HepG2 (cell line): ENCODE results near the gene DOK1. TPM values are rescaled to one million over a fixed set of nuclear protein-coding genes. Genes with fewer than 3 reads are reported as not detected.

ENCODE experiments used
- ATAC-seq: fragments of 200-7000 bp; cut with Tn5 transposase; 3 replicates; pipeline ENCODE4 v1.9.1; 2020; ENCODE audit warnings: mild to moderate bottlenecking, moderate library complexity
- BruUV-seq: library from RNA; stranded (reverse); fragments of 400-500 nt; replicated peaks from 2 replicates; lab custom pipeline; 2021; lab: Mats Ljungman, UMichigan
- CTCF ChIA-PET: fragments of 300-600 bp; formaldehyde crosslinking; extraction: SDS; loops from one replicate; lab custom pipeline; 2021; ENCODE audit warnings: low total read pairs, inconsistent platforms, low intra/inter-chr PET ratio; lab: Yijun Ruan, JAX
- POLR2A ChIA-PET: fragments of 350-600 bp; sonication (Branson Sonifier 250); formaldehyde crosslinking; loops from one replicate; lab custom pipeline; 2020; ENCODE audit warnings: antibody characterized with exemption, inconsistent platforms; lab: Yijun Ruan, JAX
- DNase-seq: peaks from one replicate; pipeline ENCODE4 v3.0.0-alpha.2; 2015; ENCODE audit warnings: low spot score
- FAIRE-seq: peaks from 3 replicates; lab custom pipeline; 2011; peaks lifted over from hg19 to GRCh38; lab: Jason Lieb, UNC
- H2AFZ ChIP-seq: one replicate; pipeline ENCODE4 v1.6.1; 2011; ENCODE audit warnings: low read length, inconsistent platforms
- H3K27ac ChIP-seq: fragments of 300-600 bp; 3 replicates; pipeline ENCODE4 v1.8.0; 2011; ENCODE audit warnings: mixed run types, mild to moderate bottlenecking, mixed read lengths, low read length, inconsistent platforms; ENCODE audit not compliant: insufficient read depth; ENCODE audit errors: extremely low read length
- H3K27me3 ChIP-seq, 2 experiments: fragments of 200-600 bp in 1 of 2; 2 replicates in 1 of 2; 3 replicates in 1 of 2; pipeline versions ENCODE4 v1.6.0 to v1.8.0; 2011; ENCODE audit warnings: low read length in 2 of 2, mild to moderate bottlenecking in 2 of 2, moderate library complexity in 2 of 2, inconsistent platforms in 1 of 2; ENCODE audit not compliant: insufficient read depth in 2 of 2, control insufficient read depth in 1 of 2
- H3K36me3 ChIP-seq, 2 experiments: fragments of 200-600 bp in 1 of 2; replicated peaks in 1 of 2; 2 replicates in 1 of 2; 3 replicates in 1 of 2; pipeline versions ENCODE4 v1.5.1 to v1.8.0; 2011; ENCODE audit warnings: low read length in 2 of 2, inconsistent platforms in 1 of 2; ENCODE audit not compliant: insufficient read depth in 2 of 2, control insufficient read depth in 1 of 2
- H3K4me1 ChIP-seq: 2 replicates; pipeline ENCODE4 v1.5.1; 2012; ENCODE audit warnings: low read length, inconsistent platforms; ENCODE audit not compliant: insufficient read depth
- H3K4me2 ChIP-seq: 2 replicates; pipeline ENCODE4 v1.6.0; 2011; ENCODE audit warnings: low read depth, low read length, inconsistent platforms
- H3K4me3 ChIP-seq, 3 experiments: fragments of 200-600 bp in 1 of 3; sonication (generic), shearing (Covaris generic) in 1 of 3; replicated peaks in 1 of 3; 2 replicates each; pipeline ENCODE4 v1.5.1; 2011 to 2016; ENCODE audit warnings: low read length in 3 of 3, inconsistent platforms in 2 of 3, low read depth in 2 of 3, mild to moderate bottlenecking in 2 of 3, control low read depth in 1 of 3, mixed read lengths in 1 of 3; ENCODE audit not compliant: insufficient read depth in 1 of 3
- H3K79me2 ChIP-seq: one replicate; pipeline ENCODE4 v1.6.1; 2011; ENCODE audit warnings: low read length, inconsistent platforms; ENCODE audit not compliant: insufficient read depth
- H3K9ac ChIP-seq: 2 replicates; pipeline ENCODE4 v1.6.0; 2011; ENCODE audit warnings: mild to moderate bottlenecking, low read depth, low read length, inconsistent platforms; ENCODE audit not compliant: insufficient read depth
- H3K9me3 ChIP-seq: 2 replicates; pipeline ENCODE4 v1.5.1; 2012; ENCODE audit warnings: mild to moderate bottlenecking, low read length
- H4K20me1 ChIP-seq: 2 replicates; pipeline ENCODE4 v1.6.0; 2011; ENCODE audit warnings: inconsistent platforms, mild to moderate bottlenecking, low read length, moderate library complexity; ENCODE audit not compliant: insufficient read depth
- ARID2 ChIP-seq: sonication (generic); formaldehyde crosslinking; IDR thresholded peaks from 2 replicates; pipeline ENCODE4 v1.8.1; 2022; ENCODE audit warnings: mild to moderate bottlenecking, missing genetic modification reagents, borderline replicate concordance
- CREB1 ChIP-seq, 2 experiments: fragments of 450-650 bp in 1 of 2; IDR thresholded peaks; 2 replicates each; pipeline ENCODE4 v1.6.1; 2016 to 2017; ENCODE audit warnings: control low read depth in 1 of 2, mild to moderate bottlenecking in 1 of 2, missing compliant biosample characterization in 1 of 2, missing genetic modification characterization in 1 of 2
- HIC2 ChIP-seq: sonication (generic); formaldehyde crosslinking; IDR thresholded peaks from 2 replicates; pipeline ENCODE4 v1.9.0; 2022; ENCODE audit warnings: low read depth, missing genetic modification reagents
- HNF1B ChIP-seq: sonication (generic); formaldehyde crosslinking; IDR thresholded peaks from 2 replicates; pipeline ENCODE4 v1.5.1; 2020; ENCODE audit warnings: mild to moderate bottlenecking, moderate library complexity, missing genetic modification reagents
- KAT7 ChIP-seq: IDR thresholded peaks from 2 replicates; pipeline ENCODE4 v1.6.1; 2018; ENCODE audit warnings: borderline replicate concordance, missing compliant biosample characterization
- PITX1 ChIP-seq: sonication (generic); formaldehyde crosslinking; IDR thresholded peaks from 2 replicates; pipeline ENCODE4 v1.5.1; 2020; ENCODE audit warnings: mild to moderate bottlenecking, missing genetic modification reagents
- POGZ ChIP-seq: sonication (generic); formaldehyde crosslinking; IDR thresholded peaks from 2 replicates; pipeline ENCODE4 v1.4.0; 2020; ENCODE audit warnings: mild to moderate bottlenecking, missing genetic modification reagents
- SMC3 ChIP-seq: IDR thresholded peaks from 2 replicates; pipeline ENCODE4 v1.6.1; 2011; ENCODE audit warnings: low read length, improper control_type of control experiment
- XRCC5 ChIP-seq: fragments of 200-400 bp; formaldehyde crosslinking; optimal IDR thresholded peaks from 2 replicates; pipeline ENCODE3; 2017; ENCODE audit warnings: mild to moderate bottlenecking, low read length
- ZBTB33 ChIP-seq: sonication (generic); formaldehyde crosslinking; IDR thresholded peaks from 2 replicates; pipeline ENCODE4 v1.4.0; 2020; ENCODE audit warnings: missing genetic modification reagents
- ZBTB38 ChIP-seq: sonication (generic); formaldehyde crosslinking; IDR thresholded peaks from 2 replicates; pipeline ENCODE4 v1.5.1; 2020; ENCODE audit warnings: mild to moderate bottlenecking, missing genetic modification reagents
- ZNF703 ChIP-seq: sonication (generic); formaldehyde crosslinking; IDR thresholded peaks from 2 replicates; pipeline ENCODE4 v1.5.1; 2020; ENCODE audit warnings: missing genetic modification reagents, mild to moderate bottlenecking, moderate library complexity, borderline replicate concordance
- WGBS: methylation state at CpG from one replicate; pipeline ENCODE4 v1.1.6; 2017; ENCODE audit warnings: low lambda C conversion rate; 5-methylcytosine and 5-hydroxymethylcytosine counted together
- in situ Hi-C: cut with HindIII; loops from 2 replicates; pipeline ENCODE4 v1.10.0; 2017; ENCODE audit warnings: low pct_unique_long_range_greater_than_20kb; ENCODE audit not compliant: extremely low pct_ligation_motif_present
- intact Hi-C: fragments of 100-400 bp; cut with micrococcal nuclease; formaldehyde crosslinking; loops from one replicate; pipeline ENCODE4 v1.10.0; 2022; ENCODE audit not compliant: unreplicated experiment
- polyA plus RNA-seq, 8 experiments: library from polyadenylated mRNA; depleted of rRNA in 3 of 8; stranded (reverse) in 7 of 8; unstranded in 1 of 8; fragments of >200 nt; fragmentation: Illumina TruSeq in 4 of 8; extraction: Trizol in 4 of 8; gene quantifications; 2 replicates each; pipeline versions ENCODE4 v1.2.1 to v1.2.3, GENCODE V29; 2011 to 2016; ENCODE audit warnings: low read depth in 4 of 8, missing spikeins in 1 of 8, mixed read lengths in 1 of 8; ENCODE audit not compliant: insufficient read depth in 1 of 8
- total RNA-seq, 5 experiments: library from RNA; depleted of rRNA; stranded (reverse); fragments of >200 nt; fragmentation: Illumina TruSeq; extraction: Trizol; gene quantifications; 2 replicates each; pipeline ENCODE4 v1.2.3, GENCODE V29; 2016; ENCODE audit warnings: low read depth in 1 of 5

Gene DOK1
- total and polyA plus RNA-seq, 2 of the 13 experiments (the other 11 are each of a cell fraction or from before 2014, with no cell fraction given) = 0.53 to 0.74 TPM

GRCh38 chr2:74552914-74553811, 1.4 kb upstream of the DOK1 start (continued):
- TF ChIP-seq HIC2 (peak; percentile 55; the same call in 1 of the 2 replicates), POGZ (CRISPR knock-in tag) (0 out of 2 replicates have a peak, but pooled peaks have one; percentile 13)

GRCh38 chr2:74554820-74555531, 456 bp downstream of the DOK1 start:
- H3K4me3 ChIP-seq = peak overlapping the region in 1 of 3 experiments; percentile 69; a peak in 1 of 6 replicates
- no peak overlapping the region for H3K9ac ChIP-seq
- H3K9me3 ChIP-seq = no peaks in the 10 kb centered on the region
- in situ Hi-C loops = no loop called here
- no peaks in the 10 kb centered on the region for H3K36me3 ChIP-seq
- H4K20me1 ChIP-seq = no peaks in the 10 kb centered on the region
- 81% methylated on average over 54 of the region's 58 CpGs for WGBS
- H3K79me2 ChIP-seq = no peaks in the 10 kb centered on the region
- ATAC-seq = no peak
- peaks cover 6 to 26% of the 10 kb centered on the region in 2 experiments; a peak in 2 of 5 replicates for H3K27me3 ChIP-seq
- peak overlapping the region; percentile 92; the same call in 1 of the 2 replicates for H3K4me2 ChIP-seq
- H3K27ac ChIP-seq = no peak overlapping the region
- peaks cover 61% of the 10 kb centered on the region for H3K4me1 ChIP-seq
- BruUV-seq = no TSS peak
- ChIA-PET CTCF (no interaction called here), POLR2A (no interaction called here)
- H2AFZ ChIP-seq = no peak overlapping the region
- FAIRE-seq = no peak
- DNase-seq = no peak
- intact Hi-C loops = no loop called here
- TF ChIP-seq KAT7 (CRISPR knock-in tag) (no peak), PITX1 (CRISPR knock-in tag) (0 out of 2 replicates have a peak, but pooled peaks have one; percentile 23), SMC3 (no peak), HNF1B (no peak), ZNF703 (CRISPR knock-in tag) (no peak), XRCC5 (no peak), CREB1 (IDR thresholded peaks at IDR 0.05) (no peak), CREB1 (CRISPR knock-in tag; IDR thresholded peaks at IDR 0.05) (no peak), ARID2 (CRISPR knock-in tag) (no peak), ZBTB33 (peak; percentile 59), ZBTB38 (CRISPR knock-in tag) (peak; percentile 71)
